Brain pericyte (primary cell): ENCODE results near the gene FOXL1.

Source experiments
- DNase-seq: peaks from one replicate; pipeline ENCODE4 v3.0.0-alpha.2; 2012; ENCODE audit warnings: low read depth, low spot score

Gene FOXL1

DNA sequence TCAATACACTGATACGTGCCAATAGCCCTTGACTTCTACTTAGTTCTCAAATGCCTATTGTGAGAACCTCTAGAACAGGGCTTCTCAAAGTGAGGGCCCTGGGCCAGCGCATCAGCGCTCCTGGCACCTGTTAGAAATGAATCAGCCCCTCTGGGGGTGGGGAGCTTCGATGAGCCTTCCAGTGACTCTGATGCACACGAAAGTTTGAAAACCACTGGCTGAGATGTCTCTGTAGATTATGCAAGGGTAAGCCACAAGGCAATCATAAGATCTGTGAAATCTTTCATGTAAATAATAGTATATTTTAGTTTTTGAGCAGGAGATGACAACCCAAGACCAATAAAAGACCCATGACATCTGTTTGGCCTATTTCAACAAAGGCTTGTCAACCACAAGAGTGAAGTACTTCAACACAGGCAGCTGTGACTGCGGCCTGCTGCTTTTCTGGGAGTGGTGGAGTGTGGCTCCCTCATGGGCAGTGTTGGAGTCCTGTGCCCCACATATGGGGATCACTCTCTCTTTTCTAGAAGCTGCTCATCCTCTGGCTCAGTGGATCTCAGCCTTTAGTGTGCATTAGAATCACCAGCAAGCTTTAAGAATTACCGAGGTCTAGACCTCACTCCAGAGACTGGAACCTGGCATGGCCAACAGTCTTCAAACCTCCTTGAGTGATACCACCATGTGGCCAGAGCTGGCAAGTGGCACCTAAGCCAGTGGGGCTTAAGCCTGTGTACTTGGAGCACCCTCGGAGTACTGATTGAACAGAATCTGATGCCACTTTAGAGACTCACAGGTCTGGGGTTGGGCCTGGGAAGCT lies 29.1 kb upstream of the FOXL1 start:
- DNase-seq = no peak

DNA sequence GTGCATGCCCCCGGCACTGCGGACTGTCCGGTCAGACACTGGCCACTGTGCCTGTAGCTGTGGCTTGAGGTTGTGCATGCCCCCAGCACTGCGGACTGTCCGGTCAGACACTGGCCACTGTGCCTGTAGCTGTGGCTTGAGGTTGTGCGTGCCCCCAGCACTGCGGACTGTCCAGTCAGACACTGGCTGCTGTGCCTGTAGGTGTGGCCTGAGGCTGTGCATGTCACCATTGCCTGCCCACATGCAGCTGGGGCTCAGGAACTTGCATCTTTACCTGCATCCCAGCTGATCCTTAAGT lies 28.5 kb upstream of the FOXL1 start:
- DNase-seq = no peak

DNA sequence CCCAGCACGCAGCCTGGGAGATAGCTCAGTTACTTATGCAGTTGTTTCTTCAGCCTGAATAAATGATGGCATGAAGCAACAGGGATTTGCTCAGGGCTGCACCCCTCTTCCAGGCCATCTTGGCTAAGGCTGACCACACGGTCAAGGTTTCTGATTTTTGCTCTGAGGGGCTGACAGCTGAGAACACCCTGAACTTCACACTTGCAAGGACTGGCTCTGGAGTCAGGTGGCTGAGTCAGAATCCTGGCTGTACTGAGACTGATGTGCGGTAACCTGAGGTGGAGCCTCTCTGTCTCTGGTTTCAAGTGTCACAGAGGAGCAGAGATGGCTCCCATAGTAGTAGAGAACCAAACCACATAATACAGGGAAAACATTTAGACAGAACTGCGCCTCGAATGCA lies 28.1 kb upstream of the FOXL1 start:
- DNase-seq = no peak

DNA sequence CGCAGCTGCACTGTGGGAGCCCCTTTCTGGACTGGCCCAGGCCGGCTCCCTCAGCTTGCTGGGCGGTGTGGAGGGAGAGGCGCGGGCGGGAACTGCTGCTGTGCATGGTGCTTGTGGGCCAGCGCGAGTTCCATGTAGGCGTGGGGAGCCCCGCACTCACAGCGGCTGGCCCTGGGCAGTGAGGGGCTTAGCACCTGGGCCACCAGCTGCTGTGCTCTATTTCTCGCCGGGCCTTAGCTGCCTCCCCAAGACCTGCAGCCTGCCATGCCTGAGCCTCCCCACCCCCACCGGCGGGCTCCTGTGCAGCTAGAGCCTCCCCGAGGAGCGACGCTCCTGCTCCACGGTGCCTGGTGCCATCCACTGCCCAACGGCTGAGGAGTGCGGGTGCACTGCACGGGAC lies 25.0 kb upstream of the FOXL1 start:
- no peak for DNase-seq

DNA sequence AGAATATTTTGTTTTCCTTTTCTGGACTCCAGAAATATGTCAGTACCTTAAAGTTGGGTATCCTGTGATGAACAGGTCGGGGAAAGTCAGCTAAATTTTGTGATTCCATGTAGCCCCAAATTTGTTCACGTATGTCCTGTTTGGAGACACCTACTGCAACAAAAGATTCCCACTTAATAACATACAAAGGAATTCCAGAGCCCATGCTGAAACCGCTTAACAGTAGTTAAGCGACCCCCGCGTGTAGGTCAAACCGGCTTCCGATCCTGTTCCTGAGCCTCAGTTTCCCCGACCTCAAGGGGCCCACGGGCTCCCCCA lies 23.8 kb upstream of the FOXL1 start:
- DNase-seq = no peak

DNA sequence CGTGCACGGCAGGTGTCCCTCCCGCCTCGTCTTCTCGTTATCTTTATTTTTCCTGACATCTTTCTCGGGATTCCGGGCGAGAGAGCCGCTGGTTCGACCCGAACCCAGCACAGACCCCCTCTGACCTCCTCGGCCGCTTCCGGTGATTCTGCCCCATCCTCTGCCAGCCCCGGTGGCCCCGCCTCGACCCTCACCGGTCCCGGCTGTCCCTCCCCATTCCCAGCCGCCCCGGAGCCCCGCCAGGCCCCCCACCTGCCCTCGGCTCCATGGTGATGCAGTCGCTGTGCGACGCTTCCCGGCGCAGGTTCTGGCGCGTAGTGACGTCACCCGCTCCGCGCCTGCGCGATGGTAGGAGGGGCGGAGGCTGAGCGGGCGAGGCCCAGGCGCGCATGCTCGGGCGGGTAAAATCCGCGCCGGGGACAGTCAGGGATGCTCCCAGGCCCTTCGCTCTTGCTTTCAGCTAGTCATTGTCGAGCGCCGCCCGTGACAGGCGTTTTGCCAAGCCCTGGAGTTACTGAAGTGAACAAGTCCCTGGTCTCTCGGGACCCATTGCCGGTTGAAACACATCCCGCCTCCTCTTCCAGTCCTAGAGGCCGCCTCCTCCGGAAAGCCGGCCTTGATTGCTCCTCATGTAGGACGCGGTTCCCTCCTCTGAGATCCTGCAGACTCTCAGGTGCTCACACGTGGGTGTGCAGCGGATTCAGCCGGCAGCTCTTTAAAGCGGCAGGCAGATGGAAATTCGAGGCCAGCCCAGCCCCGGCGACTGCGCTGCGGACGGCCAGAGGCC lies 23.2 kb upstream of the FOXL1 start, which contains the start of gene MTHFSD:
Gene MTHFSD, minus strand, starts transcription at position 319 of the 787 bp plus-strand sequence. Its CDS starts 51 bp downstream, at position 268.
- no peak for DNase-seq

DNA sequence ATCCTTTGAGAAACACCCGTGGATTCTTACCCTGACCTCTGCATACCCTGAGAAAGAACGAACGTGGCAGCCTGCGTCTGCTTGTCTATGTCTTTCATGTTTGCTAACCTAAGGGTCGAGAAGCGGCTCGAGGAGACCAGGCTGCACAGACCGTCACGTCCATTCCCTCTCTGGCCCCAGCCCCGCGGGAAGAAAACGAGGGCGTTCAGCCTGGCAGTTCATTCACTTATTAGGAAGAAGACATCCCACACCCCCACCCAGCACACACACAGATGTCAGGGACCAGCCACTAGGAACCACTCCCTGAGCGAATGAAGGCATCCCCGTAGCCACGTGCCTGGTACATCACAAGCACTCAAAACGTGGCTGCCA lies 22.7 kb upstream of the FOXL1 start:
- no peak for DNase-seq

DNA sequence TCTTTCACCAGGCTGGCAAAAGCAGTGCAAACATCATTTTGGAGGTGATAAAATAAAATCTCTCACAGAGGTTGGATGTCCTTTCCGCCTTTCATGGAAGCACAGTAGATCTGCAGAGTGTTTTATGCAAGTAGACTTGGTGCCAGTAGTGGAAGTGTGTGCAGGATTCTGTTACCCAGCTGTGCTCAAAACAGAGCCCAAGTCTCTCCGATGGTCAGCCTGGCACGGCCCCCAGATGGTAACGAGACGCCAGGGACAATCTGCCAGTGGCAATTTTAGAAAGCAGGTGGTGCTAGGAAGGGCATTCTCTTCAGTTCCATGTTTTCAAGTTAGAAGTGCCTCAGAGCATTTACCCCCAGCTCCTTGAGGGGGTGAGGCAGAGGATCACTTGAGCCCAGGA lies 21.8 kb upstream of the FOXL1 start:
- no peak for DNase-seq

DNA sequence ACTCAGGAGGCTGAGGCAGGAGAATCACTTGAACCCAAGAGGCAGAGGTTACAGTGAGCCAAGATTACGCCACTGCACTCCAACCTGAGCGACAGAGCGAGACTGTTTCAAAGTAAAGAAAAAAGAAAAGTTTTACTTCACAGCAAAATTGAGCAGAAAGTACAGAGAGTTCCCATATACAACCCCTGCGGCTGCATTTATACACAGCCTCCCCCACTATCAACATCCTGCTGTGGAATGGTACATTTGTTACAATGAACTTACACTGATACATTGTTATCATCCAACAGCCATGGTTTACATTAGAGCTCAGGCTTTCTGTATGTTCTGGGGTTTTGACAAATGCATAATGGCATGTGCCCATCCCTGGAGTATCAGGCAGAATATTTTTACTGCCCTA lies 20.8 kb upstream of the FOXL1 start:
- no peak for DNase-seq

DNA sequence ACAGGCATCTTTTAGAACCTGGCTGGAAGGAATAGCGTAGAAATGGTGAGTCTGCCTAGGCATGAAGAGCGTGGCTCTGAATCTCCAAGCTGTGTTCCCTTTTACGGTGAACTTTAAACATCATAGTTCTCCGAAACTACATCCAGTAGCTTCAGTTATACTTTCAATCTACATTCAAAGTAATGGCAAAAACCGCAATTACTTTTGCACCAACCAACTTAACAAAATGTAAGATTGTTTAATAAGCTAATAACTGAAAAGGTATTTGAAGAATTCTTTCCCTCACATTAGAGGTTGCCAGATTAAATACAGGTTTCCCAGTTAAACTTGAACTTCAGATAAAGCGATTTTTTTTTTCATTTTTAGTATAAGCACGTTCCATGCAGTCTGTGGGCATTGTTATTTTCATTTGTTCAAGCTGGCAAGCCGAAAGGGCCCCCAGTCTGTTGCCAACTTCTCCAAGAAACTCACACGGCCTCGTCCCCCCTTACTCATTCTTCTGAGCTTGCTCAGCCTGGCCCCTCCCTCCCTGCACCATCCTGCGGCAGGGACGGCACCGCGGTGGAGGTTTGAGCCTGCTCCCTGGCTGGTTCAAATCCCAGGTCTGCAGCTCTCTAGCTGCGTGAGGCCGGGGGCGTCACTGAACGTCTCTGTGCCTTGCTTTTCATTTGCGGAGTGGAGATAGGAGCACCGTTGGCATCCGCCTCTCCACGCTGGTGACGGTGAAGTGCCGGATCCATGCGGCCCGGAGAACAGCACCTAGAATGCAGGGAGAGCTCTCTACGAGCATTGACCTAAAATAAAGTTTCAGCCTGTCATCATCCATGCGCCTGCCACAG lies 19.8 kb upstream of the FOXL1 start:
- no peak for DNase-seq

DNA sequence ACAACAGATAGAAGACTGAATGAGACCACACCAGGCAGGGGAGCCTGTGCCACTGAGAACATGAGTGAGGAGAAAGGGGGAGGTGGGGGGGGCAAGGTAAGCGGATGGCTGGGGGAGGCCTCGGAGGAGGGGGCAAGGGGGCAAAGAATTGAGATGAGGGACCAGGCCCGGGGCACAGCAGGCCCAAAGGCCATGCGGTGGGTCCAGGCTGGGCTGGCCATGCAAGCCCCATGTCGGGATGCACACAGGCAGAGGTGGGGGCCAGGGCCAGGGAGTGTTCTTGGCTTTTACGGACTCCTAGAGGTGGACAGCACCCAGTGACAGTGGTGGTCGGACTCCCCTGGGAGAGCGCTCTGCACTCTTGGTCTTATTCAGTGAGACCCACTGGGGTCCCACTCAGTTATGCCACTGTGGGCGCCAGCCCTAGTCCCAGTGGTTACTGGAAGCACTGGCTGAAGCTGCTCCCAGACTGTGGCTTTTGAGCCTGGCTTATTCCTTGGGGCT lies 18.5 kb upstream of the FOXL1 start:
- no peak for DNase-seq

DNA sequence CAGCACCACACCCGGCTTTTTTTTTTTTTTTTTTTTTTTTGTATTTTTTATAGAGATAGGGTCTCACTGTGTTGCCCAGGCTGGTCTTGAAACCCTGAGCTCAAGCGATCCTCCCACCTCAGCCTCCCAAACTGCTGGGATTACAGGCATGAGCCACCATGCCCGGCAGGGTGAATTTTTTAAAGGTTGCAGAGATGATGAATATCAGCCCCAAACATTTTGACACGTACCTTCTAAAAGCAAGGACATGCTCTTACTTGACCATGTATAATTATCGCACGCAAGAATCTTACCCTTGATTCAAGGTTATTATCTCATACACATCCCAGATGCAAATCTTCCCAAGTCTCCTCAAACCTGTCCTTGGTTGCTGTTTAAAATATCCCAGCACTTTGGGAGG lies 16.0 kb upstream of the FOXL1 start:
- no peak for DNase-seq

DNA sequence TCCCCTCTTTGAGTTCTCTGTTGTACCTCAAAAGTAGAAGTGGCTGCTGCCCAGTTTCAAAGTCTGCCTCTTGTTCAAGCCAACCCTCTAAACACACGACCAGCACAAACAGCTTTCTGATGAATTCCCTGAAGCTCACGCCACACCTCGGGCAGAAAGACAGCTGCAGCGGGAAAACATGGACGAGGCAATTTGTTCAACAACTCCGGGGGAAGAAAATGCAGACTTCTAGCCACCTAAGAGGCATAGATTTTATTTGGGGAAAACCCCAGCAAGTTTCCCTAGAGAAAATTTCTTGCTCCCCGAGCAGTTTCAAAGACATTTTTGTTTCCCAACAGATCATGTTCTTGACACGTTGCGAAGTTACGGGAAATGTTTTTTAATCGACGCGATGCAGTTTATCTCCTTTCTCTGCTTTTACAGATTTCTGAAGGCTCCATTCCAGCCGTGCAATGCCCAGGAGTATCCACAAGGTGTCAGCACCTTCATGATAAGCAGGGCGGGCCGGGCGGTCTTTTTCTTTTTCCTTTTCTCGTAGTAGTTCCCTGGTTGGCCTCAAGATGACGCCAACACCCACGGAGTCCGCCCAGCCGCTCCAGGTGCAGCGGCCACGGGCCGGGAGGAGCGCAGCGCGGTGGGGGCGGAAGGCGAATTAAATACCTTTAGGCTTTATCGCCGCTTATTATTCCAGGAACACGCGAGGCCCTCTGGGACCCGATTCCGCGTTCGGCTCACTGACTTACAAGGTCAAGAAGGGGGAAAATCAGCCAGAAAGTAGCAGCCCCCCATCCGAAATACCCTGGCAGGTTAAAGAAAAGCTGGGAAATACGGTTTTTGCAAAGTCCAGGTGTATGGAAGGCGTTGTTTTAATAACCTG lies 14.6 kb upstream of the FOXL1 start:
- DNase-seq = no peak

DNA sequence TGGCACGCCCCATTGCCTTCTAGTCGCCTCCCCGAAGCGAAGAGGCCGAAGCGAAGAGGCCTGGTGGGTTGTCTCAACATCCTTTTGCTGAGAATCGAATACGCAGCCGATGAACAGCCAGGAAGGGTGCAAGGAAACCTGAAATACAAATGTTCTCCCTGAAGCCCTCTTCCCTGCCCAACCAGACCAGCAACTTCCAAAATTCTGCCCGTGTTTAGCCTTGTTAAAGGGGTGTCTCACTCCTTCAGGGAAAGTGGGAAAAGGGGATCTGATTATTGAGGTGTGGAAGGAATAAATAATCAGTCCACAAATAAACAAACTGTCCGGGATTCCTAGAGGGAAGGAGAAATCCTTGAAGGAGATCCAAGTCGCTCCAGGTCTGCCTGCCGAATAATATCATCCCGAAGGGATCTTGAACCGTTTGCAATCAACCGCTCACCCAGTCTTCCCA lies 13.1 kb upstream of the FOXL1 start:
- no peak for DNase-seq

DNA sequence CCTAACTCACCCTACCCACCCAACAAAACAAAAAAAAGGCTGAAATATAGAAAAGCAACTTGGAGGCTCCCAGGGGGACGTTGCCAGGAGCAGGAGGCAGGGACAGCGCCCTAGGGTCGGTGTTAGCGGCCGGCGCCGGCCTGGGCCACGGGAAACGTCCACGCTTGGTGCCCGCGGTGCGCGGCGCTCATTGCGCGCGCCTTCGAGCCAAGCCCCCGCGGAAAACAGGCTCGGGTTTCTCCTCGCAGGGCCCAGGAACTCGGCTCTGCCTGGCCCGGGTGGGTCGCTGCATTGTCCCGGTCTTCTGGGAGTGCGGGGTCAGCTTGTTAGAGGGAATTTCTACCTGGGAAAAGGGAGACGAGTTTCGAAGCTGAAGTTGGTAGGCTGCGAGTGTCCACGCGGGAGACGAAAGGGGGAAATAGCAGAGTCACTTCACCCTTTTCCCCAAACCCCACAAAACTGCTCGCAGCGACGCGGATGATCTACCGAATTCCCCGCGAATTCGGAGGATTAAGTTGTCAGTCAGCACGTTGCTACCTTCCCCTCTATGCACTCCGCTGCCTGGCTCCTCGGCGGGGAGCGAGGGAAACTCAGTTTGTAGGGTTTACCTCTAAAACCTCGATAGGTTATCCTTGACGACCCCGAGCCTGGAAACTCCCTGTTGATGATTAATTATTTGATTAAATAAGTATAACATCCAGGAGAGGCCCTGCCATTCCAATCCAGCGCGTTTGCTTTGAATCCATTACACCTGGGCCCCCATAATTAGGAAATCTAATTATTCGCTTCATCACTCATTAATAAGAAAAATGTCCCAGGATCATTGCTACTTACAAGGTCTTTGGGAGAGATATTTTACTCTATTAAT lies 12.5 kb upstream of the FOXL1 start:
- no peak for DNase-seq

DNA sequence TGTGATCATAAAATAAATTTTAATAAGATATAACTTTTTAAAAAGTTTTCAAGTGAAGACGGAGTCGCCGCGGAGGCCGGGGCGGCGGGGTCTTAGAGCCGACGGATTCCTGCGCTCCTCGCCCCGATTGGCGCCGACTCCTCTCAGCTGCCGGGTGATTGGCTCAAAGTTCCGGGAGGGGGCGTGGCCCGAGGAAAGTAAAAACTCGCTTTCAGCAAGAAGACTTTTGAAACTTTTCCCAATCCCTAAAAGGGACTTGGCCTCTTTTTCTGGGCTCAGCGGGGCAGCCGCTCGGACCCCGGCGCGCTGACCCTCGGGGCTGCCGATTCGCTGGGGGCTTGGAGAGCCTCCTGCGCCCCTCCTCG lies 11.8 kb upstream of the FOXL1 start, which contains the start of gene FOXC2:
Gene FOXC2, plus strand, starts transcription at position 229 of the 365 bp plus-strand sequence. CDS start 507 bp downstream, outside the sequence.
- peak; percentile 91 for DNase-seq

DNA sequence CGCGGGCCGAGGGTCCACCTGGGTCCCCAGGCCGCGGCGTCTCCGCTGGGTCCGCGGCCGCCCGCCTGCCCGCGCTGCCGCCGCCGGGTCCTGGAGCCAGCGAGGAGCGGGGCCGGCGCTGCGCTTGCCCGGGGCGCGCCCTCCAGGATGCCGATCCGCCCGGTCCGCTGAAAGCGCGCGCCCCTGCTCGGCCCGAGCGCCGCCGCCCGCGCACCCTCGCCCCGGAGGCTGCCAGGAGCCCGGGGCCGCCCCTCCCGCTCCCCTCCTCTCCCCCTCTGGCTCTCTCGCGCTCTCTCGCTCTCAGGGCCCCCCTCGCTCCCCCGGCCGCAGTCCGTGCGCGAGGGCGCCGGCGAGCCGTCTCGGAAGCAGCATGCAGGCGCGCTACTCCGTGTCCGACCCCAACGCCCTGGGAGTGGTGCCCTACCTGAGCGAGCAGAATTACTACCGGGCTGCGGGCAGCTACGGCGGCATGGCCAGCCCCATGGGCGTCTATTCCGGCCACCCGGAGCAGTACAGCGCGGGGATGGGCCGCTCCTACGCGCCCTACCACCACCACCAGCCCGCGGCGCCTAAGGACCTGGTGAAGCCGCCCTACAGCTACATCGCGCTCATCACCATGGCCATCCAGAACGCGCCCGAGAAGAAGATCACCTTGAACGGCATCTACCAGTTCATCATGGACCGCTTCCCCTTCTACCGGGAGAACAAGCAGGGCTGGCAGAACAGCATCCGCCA lies 11.2 kb upstream of the FOXL1 start:
- no peak for DNase-seq

DNA sequence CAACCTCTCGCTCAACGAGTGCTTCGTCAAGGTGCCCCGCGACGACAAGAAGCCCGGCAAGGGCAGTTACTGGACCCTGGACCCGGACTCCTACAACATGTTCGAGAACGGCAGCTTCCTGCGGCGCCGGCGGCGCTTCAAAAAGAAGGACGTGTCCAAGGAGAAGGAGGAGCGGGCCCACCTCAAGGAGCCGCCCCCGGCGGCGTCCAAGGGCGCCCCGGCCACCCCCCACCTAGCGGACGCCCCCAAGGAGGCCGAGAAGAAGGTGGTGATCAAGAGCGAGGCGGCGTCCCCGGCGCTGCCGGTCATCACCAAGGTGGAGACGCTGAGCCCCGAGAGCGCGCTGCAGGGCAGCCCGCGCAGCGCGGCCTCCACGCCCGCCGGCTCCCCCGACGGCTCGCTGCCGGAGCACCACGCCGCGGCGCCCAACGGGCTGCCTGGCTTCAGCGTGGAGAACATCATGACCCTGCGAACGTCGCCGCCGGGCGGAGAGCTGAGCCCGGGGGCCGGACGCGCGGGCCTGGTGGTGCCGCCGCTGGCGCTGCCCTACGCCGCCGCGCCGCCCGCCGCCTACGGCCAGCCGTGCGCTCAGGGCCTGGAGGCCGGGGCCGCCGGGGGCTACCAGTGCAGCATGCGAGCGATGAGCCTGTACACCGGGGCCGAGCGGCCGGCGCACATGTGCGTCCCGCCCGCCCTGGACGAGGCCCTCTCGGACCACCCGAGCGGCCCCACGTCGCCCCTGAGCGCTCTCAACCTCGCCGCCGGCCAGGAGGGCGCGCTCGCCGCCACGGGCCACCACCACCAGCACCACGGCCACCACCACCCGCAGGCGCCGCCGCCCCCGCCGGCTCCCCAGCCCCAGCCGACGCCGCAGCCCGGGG lies 10.4 kb upstream of the FOXL1 start:
- DNase-seq = no peak
